Right lung (tissue), 5 donors: ENCODE results near the gene PDE6C. TPM values are rescaled to one million over a fixed set of nuclear protein-coding genes. Genes with fewer than 3 reads are reported as not detected.
"Not testable (repeated sequence)": the region's sequence is repeated elsewhere in the genome, so short reads cannot be mapped to it uniquely, and the experiment has no call there.

Experiments used
- DNase-seq, 2 donors: peaks; one replicate each; pipeline ENCODE4 v3.0.0-alpha.2; 2013
- polyA plus RNA-seq, 5 donors: library from polyadenylated mRNA; unstranded; fragments of 120-200 nt; gene quantifications; one replicate each; pipeline versions ENCODE4 v1.2.1 to v1.2.3, GENCODE V29; 2013; ENCODE audit warnings: inconsistent platforms in 1 of 5, low replicate concordance in 1 of 5; ENCODE audit not compliant: insufficient read length in 5 of 5, insufficient read depth in 1 of 5

Gene PDE6C
- polyA plus RNA-seq, 5 donors: 1.0 to 3.0 (median 1.5) TPM

GRCh38 chr10:93630625-93631557 lies 18.6 kb downstream of the PDE6C start:
- peak in 1 of 2 donors; percentile 1 for DNase-seq

- DNase-seq: no peak
These were observed 27.5 kb downstream of the PDE6C start for GRCh38 chr10:93639791-93640190.

- DNase-seq: no peak
These were observed 40.5 kb downstream of the PDE6C start for GRCh38 chr10:93652857-93653256.

- DNase-seq: no peak
These were observed 41.9 kb downstream of the PDE6C start for GRCh38 chr10:93654201-93654600.

GRCh38 chr10:93656155-93656554 lies 43.8 kb downstream of the PDE6C start:
- no peak for DNase-seq

DNA sequence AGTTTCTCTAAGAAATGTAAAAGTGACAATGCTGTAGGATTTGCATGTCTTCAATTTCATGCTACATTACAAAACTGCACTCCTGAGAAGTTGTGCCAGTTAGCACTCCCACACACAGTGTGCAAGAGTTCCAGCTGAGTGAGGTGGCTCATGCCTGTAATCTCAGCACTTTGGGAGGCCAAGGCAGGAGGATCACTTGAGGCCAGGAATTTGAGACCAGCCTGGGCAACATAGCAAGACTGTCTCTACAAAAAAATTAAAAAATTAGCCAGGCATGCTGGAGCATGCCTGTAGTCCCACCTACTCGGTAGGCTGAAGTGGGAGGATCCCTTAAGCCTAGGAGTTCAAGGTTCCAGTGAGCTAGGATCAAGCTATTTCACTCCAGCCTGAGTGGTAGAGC lies 45.4 kb downstream of the PDE6C start:
- DNase-seq: no peak

DNA sequence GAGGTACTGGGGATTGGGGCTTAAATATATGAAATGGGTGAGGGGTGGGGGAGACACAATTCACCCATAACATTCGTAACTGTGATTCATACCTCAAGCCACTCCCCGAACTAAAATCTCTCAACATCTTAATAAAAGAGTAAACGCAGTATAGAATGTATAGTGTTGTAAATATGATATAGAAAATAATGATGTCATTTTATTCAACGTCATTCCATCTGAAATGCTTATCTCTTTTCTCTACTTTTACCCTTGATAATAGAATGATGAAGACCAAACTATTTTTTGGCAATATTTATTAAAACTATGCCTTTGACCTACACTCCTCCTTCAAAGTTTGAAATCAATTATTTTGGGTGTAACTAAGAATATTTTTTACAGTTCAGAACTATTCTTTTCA lies 53.7 kb downstream of the PDE6C start:
- DNase-seq: no peak

DNA sequence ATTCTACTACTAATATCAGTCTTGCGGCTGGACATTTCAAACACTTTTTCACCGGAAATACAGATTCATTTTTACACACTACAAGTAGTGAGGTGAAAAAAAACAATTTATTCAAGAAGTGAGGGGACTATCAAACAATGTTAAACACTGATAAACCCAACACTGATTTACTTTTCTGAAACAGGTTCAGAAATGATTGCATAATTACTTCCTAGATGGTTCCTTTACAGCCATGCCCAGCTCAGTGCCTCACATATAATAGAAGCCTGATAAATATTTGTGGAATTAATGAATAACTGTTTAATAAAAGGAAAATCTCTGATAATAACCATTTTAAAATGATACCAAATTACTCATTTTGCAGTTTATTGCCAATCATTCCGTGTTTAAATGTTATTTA lies 55.5 kb downstream of the PDE6C start:
- no peak for DNase-seq

DNA sequence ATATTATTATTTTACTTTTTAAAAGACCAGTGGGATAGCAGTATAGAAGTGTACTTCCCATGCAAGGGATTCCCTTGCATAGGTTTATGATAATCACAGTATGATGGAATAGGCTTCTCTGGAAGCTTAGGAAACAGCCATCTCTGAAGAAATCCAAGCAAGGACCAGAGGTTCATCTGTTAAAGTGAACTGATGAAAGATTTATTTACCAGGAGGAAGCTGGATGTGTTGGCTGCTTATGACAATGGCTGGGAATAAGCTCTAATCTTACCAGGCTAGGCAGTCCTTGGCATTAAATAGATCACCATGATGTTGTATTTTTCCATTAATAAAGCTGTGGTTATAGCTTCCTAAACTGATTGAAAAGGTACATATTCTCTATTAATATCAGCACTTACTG lies 58.0 kb downstream of the PDE6C start:
- DNase-seq: no peak

DNA sequence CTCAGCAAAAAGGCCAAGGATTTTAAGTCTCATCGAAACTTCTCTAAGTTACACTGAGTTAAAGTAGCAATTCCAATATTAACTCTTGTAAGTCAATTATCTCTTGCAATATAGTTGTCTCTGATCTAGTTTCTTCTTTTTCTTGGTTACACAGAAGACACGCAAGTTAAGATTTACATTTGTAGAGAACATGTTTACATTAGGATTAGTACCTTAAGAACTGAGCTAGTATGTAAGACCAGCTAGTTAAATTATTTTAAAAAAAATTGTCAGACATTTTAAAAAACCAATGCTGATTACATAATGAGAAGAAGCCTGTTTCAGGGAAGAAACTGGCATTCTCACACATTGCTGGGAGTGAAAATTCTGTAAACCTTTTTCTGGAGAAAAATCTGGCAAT lies 58.7 kb downstream of the PDE6C start:
- no peak for DNase-seq

DNA sequence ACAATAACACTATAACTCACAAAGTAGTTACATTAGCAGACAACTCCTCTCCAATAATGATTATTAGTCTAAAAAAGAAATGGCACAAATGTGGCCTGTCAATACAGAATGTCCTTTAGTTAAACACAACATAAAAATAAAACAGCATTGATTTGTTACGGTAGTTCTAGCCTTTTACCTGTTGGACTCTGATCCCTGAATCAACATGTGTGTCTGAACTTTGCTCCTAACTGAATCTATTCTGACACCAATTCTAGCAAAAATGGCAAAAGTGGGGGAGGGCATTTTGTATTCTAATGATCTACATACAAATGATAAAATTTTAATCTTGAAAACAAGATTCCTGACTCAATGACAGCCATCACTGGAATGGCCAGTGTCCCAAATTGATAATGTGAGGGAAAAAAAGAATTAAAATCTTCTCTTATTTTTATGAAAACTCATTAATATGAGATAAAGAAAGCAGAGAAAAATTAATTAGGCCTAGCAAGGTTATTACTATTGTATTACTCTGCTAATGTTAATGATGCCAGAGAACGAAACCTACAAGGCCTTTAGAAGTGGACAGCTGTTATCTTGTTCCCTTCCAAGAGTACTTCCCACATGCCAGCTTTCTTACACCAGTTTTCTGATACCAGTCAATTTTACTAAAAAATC lies 59.8 kb downstream of the PDE6C start:
- DNase-seq: no peak

GRCh38 chr10:93672890-93673289 lies 60.6 kb downstream of the PDE6C start:
- DNase-seq: no peak

DNA sequence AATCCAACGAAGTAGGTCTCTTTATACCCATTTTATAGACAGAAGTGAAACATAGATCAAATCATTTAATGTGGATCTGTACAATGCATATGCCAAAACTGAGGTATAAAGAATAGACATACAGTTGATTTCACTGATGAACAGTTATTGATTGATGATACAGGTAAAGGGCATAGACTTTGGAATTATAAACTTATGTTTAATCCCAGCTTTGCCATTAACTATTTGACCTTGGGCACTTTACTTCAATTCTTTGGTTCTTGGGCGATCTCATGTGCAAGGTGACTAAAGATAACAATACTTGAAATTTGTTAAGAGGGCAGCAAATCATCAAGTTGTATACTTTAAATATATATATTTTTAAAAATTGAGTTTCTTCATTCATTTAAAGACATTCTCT lies 61.5 kb downstream of the PDE6C start:
- DNase-seq: no peak

DNA sequence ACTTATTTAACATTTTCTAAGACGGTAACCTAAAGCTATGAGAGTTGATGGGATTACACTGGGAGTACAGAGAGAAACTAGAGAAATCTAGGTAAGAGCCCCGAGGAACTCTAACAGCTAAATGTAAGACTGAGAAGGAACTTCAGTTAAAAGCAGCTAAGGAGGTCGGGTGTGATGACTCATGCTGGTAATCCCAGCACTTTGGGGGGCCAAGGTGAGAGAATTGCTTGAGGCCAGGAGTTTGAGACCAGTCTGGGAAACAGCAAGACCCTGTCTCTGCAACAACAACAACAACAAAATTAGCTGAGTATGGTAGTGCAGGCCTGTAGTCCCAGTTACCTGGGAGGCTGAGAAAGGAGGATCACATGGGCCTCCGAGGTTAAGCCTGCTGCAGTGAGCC lies 66.0 kb downstream of the PDE6C start:
- DNase-seq: no peak

DNA sequence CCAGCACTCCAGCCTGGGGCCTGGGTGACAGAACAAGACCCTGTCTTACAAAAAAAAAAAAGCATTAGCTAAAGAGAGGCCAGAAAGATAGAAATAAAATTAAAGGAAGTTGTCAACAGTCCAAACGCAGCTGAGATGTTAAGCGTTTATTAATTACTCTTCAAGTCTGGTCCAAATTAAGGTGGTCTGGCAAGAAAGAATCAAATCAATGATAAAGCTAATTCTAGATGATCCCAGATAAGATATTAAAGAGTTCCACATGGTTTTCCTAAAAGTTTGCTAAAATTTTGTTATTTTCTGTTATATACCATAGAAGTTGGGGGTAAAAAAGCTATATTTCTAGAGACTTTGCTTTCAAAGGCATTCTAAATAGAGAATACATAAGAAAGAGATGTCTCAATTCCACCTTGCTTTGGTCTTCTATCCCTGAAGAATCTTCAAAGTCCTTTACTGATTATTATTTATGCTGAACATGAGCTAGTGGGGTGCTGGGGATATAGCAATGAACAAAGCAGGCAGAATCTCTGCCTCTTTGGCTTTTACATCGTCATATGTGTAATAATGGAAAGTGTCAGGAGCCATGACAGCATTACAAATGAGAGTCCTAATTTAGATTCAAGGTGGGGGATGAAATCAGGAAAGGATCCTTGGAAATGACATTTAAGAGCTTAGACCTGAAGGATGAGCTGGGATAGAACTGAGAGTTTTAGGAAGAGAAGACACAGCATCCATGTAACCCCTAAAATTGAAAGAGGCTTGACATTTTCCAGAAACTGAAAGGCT lies 66.7 kb downstream of the PDE6C start:
- DNase-seq: no peak

- DNase-seq: peak; percentile 15 to 17
These were observed 68.2 kb downstream of the PDE6C start for GRCh38 chr10:93680412-93681047.

DNA sequence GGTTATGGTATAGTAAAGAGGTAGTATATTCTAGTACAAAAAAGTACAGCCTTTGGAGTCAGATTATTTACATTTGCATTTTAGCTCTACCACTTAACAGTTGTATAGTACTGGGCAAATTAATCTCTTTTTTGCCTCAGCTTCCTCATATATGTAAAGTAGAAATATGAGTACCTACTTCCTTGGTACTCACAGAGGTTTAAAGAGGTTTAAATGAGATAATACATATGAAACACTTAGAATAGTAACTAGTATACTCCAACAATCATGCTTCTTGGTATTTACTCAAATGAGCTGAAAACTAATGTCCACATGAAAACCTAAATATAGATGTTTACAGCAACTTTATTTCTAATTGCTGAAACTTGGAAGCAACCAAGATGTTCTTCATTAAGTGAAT lies 75.4 kb downstream of the PDE6C start:
- no peak for DNase-seq

GRCh38 chr10:93695740-93696139 lies 83.4 kb downstream of the PDE6C start:
- no peak for DNase-seq

- not testable (repeated sequence) for DNase-seq
These were observed 84.2 kb downstream of the PDE6C start for GRCh38 chr10:93696582-93696981.

DNA sequence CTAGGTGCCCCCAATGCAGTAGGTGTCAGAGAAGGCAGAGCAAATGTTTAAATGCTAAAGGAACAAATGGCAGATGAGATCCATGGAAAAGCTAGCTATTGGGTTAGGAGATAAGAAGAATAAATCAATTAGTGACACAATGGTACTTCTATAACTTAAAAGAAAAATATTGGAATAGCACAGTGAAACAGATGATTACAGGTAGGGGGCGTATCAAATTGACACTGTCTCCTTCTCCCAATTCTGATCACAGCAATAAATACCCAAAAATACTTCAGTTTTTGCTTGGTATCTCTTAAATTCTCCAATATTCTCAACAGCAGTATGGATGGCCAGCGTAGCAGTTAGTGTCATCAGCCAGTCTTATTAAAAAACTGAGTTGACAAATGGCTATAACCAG lies 84.9 kb downstream of the PDE6C start:
- no peak for DNase-seq

GRCh38 chr10:93701866-93702209 lies 89.5 kb downstream of the PDE6C start:
- DNase-seq: no peak
